H4 (cell line): ENCODE measurements around the gene EBNA1BP2. TPM values are rescaled to one million over a fixed set of nuclear protein-coding genes. Genes with fewer than 3 reads are reported as not detected.
"Not testable (repeated sequence)": the region's sequence is repeated elsewhere in the genome, so short reads cannot be mapped to it uniquely, and the experiment has no call there.

Experiments used
- DNase-seq: peaks from one replicate; pipeline ENCODE4 v3.0.0-alpha.2; 2015; ENCODE audit warnings: low spot score
- total RNA-seq: library from RNA; depleted of rRNA; stranded (reverse); fragments of >200 nt; shearing (Covaris generic); gene quantifications from 2 replicates; pipeline ENCODE4 v1.2.3, GENCODE V29; 2014; rRNA removed

The EBNA1BP2 gene
- total RNA-seq, 1 experiment from 2014 or later: 211 TPM

- not testable (repeated sequence) for DNase-seq
These were observed 52.0 kb downstream of the EBNA1BP2 start for GRCh38 chr1:43119928-43120586.

Other genes with a start within 250 kb of the EBNA1BP2 start
- 372 and 398 TPM in 2 replicates for gene SLC2A1, start 213.4 kb downstream of the EBNA1BP2 start, total RNA-seq
- gene CFAP57, start within 50 bp of the EBNA1BP2 start, total RNA-seq: 1.1 and 1.2 TPM in 2 replicates
- not detected in 2 replicates for gene TMEM125, start 97.7 kb upstream of the EBNA1BP2 start, total RNA-seq
- gene C1orf210, start 113.3 kb upstream of the EBNA1BP2 start, total RNA-seq: not detected in 2 replicates
- 0.04 TPM in 1 of 2 replicates, not detected in the other for gene TIE1, start 128.7 kb upstream of the EBNA1BP2 start, total RNA-seq
- not detected in 2 replicates for gene MPL, start 165.5 kb upstream of the EBNA1BP2 start, total RNA-seq
- 313 and 327 TPM in 2 replicates for gene CDC20, start 186.7 kb upstream of the EBNA1BP2 start, total RNA-seq
- 120 and 138 TPM in 2 replicates for gene ELOVL1, start 195.7 kb upstream of the EBNA1BP2 start, total RNA-seq
- 113 and 119 TPM in 2 replicates for gene MED8, start 217.5 kb upstream of the EBNA1BP2 start, total RNA-seq
- 4.2 and 6.3 TPM in 2 replicates for gene SZT2, start 217.6 kb upstream of the EBNA1BP2 start, total RNA-seq